Ectodermal cell (in vitro differentiated cells): Measurements from ENCODE around the gene TP53BP2.
A peak's percentile ranks its signal among the peaks of the same experiment; 100 is the strongest.
"Not testable (repeated sequence)": the region's sequence is repeated elsewhere in the genome, so short reads cannot be mapped to it uniquely, and the experiment has no call there.

Source experiments
- H3K27ac ChIP-seq: 2 replicates; pipeline ENCODE4 v1.7.0; 2013; ENCODE audit warnings: mild to moderate bottlenecking, low read depth, low read length; ENCODE audit not compliant: insufficient read depth, poor library complexity, severe bottlenecking
- H3K27me3 ChIP-seq: 2 replicates; pipeline ENCODE4 v1.7.0; 2013; ENCODE audit warnings: mild to moderate bottlenecking, low read length; ENCODE audit not compliant: insufficient read depth, control insufficient read depth, poor library complexity, severe bottlenecking
- H3K36me3 ChIP-seq: one replicate; pipeline ENCODE4 v1.7.0; 2013; ENCODE audit warnings: low read length; ENCODE audit not compliant: control insufficient read depth, insufficient read depth
- H3K4me1 ChIP-seq: one replicate; pipeline ENCODE4 v1.7.0; 2013; ENCODE audit warnings: low read length; ENCODE audit not compliant: control insufficient read depth, insufficient read depth
- H3K4me3 ChIP-seq: 2 replicates; pipeline ENCODE4 v1.7.0; 2013; ENCODE audit warnings: low read depth, low read length, control low read depth; ENCODE audit not compliant: insufficient read depth
- H3K9me3 ChIP-seq: 2 replicates; pipeline ENCODE4 v1.7.0; 2013; ENCODE audit warnings: mild to moderate bottlenecking, low read length, moderate library complexity; ENCODE audit not compliant: control insufficient read depth
- WGBS, 2 experiments: methylation state at CpG; one replicate each; pipeline ENCODE4 v1.1.7; 2013; ENCODE audit warnings: missing lambda C conversion rate in 2 of 2; 5-methylcytosine and 5-hydroxymethylcytosine counted together

Gene TP53BP2

GRCh38 chr1:223829678-223830077 lies 16.1 kb downstream of the TP53BP2 start:
- 94 to 100% methylated on average over 1 of the region's 1 CpG for WGBS, 2 experiments
- Histone ChIP-seq H3K9me3 (no peaks in the 10 kb centered on the region), H3K36me3 (no peaks in the 10 kb centered on the region), H3K27ac (no peak overlapping the region), H3K27me3 (no peaks in the 10 kb centered on the region), H3K4me3 (no peak overlapping the region), H3K4me1 (peaks cover 11% of the 10 kb centered on the region)

- H3K27ac ChIP-seq = no peak overlapping the region
- no peak overlapping the region for H3K4me3 ChIP-seq
- H3K36me3 ChIP-seq = no peaks in the 10 kb centered on the region
- 90 to 92% methylated on average over 6 of the region's 6 CpGs for WGBS, 2 experiments
- peaks cover 11% of the 10 kb centered on the region for H3K4me1 ChIP-seq
- no peaks in the 10 kb centered on the region for H3K9me3 ChIP-seq
- H3K27me3 ChIP-seq = no peaks in the 10 kb centered on the region
Observed at GRCh38 chr1:223828162-223828848, 17.4 kb downstream of the TP53BP2 start.

DNA sequence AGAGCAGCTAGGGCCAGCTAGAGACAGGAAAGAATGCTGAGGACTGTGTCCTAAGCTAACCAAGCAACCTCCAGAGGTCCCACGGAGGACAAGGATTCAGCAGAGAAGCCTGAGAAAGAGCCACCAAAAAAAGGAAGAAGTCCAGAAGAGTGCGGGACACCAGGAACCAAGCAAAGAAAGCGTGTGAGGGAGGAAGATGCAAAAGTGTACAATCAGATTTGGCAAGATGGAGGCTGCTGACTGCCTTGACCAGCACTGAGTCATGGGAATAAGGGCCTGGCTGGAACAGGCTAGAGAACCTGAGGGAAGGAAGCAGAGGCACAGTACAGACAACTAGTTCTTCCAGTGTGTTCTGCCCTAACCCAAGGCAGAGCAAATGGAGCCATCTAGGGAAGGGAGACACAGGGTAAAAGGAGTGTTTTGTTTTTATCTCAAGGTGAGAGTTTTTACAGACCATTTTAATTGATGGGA lies 18.5 kb downstream of the TP53BP2 start:
- H3K27ac ChIP-seq = no peak overlapping the region
- 89 to 91% methylated on average over 3 of the region's 3 CpGs for WGBS, 2 experiments
- H3K4me1 ChIP-seq = peaks cover 5% of the 10 kb centered on the region
- no peaks in the 10 kb centered on the region for H3K27me3 ChIP-seq
- H3K36me3 ChIP-seq = no peaks in the 10 kb centered on the region
- no peaks in the 10 kb centered on the region for H3K9me3 ChIP-seq
- H3K4me3 ChIP-seq = no peak overlapping the region

- no peak overlapping the region for H3K27ac ChIP-seq
- 93 to 94% methylated on average over 9 to 10 of the region's 11 CpGs for WGBS, 2 experiments
- H3K4me3 ChIP-seq = no peak overlapping the region
- peaks cover 8% of the 10 kb centered on the region for H3K4me1 ChIP-seq
- no peaks in the 10 kb centered on the region for H3K27me3 ChIP-seq
- no peaks in the 10 kb centered on the region for H3K9me3 ChIP-seq
- no peaks in the 10 kb centered on the region for H3K36me3 ChIP-seq
Observed at GRCh38 chr1:223825767-223826748, 19.7 kb downstream of the TP53BP2 start.

DNA sequence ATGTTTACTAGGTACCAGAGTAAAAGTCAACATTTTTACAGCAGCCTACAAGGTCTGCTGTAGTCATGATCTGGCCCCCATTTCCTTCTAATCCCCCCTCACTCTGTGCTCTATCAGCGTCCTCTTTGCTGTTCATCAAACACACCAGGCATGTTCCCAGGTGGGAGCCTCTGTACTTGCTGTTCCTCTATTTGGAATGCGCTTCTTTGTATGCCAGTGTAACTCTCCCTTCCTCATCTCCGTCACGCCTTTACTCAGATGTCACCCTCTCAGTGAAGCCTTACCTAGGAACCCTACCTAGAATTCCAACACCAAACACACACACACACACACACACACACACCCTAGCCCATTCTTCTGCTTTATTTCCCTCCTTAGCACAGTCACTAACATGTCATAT lies 21.0 kb downstream of the TP53BP2 start:
- H3K27me3 ChIP-seq = no peaks in the 10 kb centered on the region
- H3K4me3 ChIP-seq = no peak overlapping the region
- no peaks in the 10 kb centered on the region for H3K9me3 ChIP-seq
- H3K27ac ChIP-seq = no peak overlapping the region
- peaks cover 18% of the 10 kb centered on the region for H3K4me1 ChIP-seq
- 89 to 90% methylated on average over 4 of the region's 4 CpGs for WGBS, 2 experiments
- peaks cover 2% of the 10 kb centered on the region for H3K36me3 ChIP-seq

- peaks cover 5% of the 10 kb centered on the region for H3K36me3 ChIP-seq
- H3K4me3 ChIP-seq = no peak overlapping the region
- no peaks in the 10 kb centered on the region for H3K27me3 ChIP-seq
- H3K27ac ChIP-seq = no peak overlapping the region
- WGBS, 2 experiments = 94 to 95% methylated on average over 9 of the region's 9 CpGs
- H3K9me3 ChIP-seq = no peaks in the 10 kb centered on the region
- peaks cover 18% of the 10 kb centered on the region for H3K4me1 ChIP-seq
Observed at GRCh38 chr1:223824287-223824686, 21.5 kb downstream of the TP53BP2 start.

DNA sequence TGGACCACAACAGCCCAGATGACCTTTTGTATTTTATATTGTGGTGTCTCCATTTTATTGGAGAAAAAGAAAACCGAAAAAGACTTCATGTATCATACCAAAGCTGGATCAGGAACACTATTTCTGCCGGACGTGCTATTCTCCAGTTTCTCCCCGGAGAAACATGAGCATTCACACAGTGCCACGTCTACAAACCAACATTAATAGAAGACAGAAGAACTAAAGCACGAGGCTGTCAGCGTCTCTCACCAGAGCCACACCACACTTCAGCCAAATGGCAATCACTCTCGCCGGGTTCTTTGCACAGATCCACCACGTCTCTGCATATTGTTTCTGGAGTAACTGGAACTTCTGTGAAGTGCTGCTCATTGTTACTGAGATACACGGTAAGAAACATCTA lies 24.8 kb downstream of the TP53BP2 start:
- H3K27ac ChIP-seq = peak overlapping the region; percentile 1
- H3K4me1 ChIP-seq = peaks cover 13% of the 10 kb centered on the region
- 94 to 95% methylated on average over 11 of the region's 11 CpGs for WGBS, 2 experiments
- peaks cover 9% of the 10 kb centered on the region for H3K36me3 ChIP-seq
- no peaks in the 10 kb centered on the region for H3K27me3 ChIP-seq
- H3K9me3 ChIP-seq = no peaks in the 10 kb centered on the region
- no peak overlapping the region for H3K4me3 ChIP-seq

GRCh38 chr1:223820515-223820858 lies 25.3 kb downstream of the TP53BP2 start:
- H3K4me1 ChIP-seq = peaks cover 13% of the 10 kb centered on the region
- no peaks in the 10 kb centered on the region for H3K9me3 ChIP-seq
- WGBS, 2 experiments = 72% methylated on average over 2 of the region's 2 CpGs
- no peak overlapping the region for H3K4me3 ChIP-seq
- no peaks in the 10 kb centered on the region for H3K27me3 ChIP-seq
- peaks cover 9% of the 10 kb centered on the region for H3K36me3 ChIP-seq
- H3K27ac ChIP-seq = peak overlapping the region; percentile 1

GRCh38 chr1:223819730-223820514 lies 25.8 kb downstream of the TP53BP2 start:
- Histone ChIP-seq H3K27ac (no peak overlapping the region), H3K36me3 (peaks cover 9% of the 10 kb centered on the region), H3K27me3 (no peaks in the 10 kb centered on the region), H3K4me1 (peaks cover 13% of the 10 kb centered on the region), H3K9me3 (no peaks in the 10 kb centered on the region), H3K4me3 (no peak overlapping the region)
- WGBS, 2 experiments = 90% methylated on average over 3 to 4 of the region's 4 CpGs

GRCh38 chr1:223817265-223817664 lies 28.5 kb downstream of the TP53BP2 start:
- H3K36me3 ChIP-seq = peaks cover 24% of the 10 kb centered on the region

More at GRCh38 chr1:223817265-223817664, 28.5 kb downstream of the TP53BP2 start:
- H3K27me3 ChIP-seq, H3K27ac ChIP-seq, H3K9me3 ChIP-seq, H3K4me3 ChIP-seq: not testable (repeated sequence)
- H3K4me1 ChIP-seq = peaks cover 13% of the 10 kb centered on the region
